IMR-90 (cell line): ENCODE results near the gene ZBTB48. TPM values are rescaled to one million over a fixed set of nuclear protein-coding genes. Genes with fewer than 3 reads are reported as not detected.

Experiments used
- ATAC-seq: fragments of 200-7000 bp; cut with Tn5 transposase; 2 replicates; pipeline ENCODE4 v1.9.1; 2020; ENCODE audit warnings: low read depth, mild to moderate bottlenecking, moderate library complexity
- BruUV-seq: library from RNA; stranded (reverse); fragments of 400-500 nt; replicated peaks from 2 replicates; lab custom pipeline; 2021; lab: Mats Ljungman, UMichigan
- CTCF ChIA-PET: fragments of 300-600 bp; formaldehyde crosslinking; extraction: SDS; loops from one replicate; lab custom pipeline; 2021; ENCODE audit warnings: antibody characterized with exemption; lab: Yijun Ruan, JAX
- POLR2A ChIA-PET: fragments of 300-600 bp; sonication (Branson Sonifier 250); formaldehyde crosslinking; loops from one replicate; lab custom pipeline; 2022; ENCODE audit warnings: antibody characterized with exemption; ENCODE audit not compliant: unreplicated experiment; lab: Charles Lee
- DNase-seq: peaks from one replicate; pipeline ENCODE4 v3.0.0; 2013
- H2AFZ ChIP-seq: replicated peaks from 2 replicates; pipeline ENCODE3; 2013; ENCODE audit warnings: low read length, mild to moderate bottlenecking; ENCODE audit not compliant: poor library complexity
- H2AK5ac ChIP-seq: 2 replicates; pipeline ENCODE4 v1.6.1; 2013; ENCODE audit warnings: low read depth, low read length, inconsistent platforms
- H2AK9ac ChIP-seq: replicated peaks from 2 replicates; pipeline ENCODE3; 2013; ENCODE audit warnings: mild to moderate bottlenecking, low read depth, low read length, moderate library complexity; ENCODE audit not compliant: poor library complexity
- H2BK120ac ChIP-seq: 2 replicates; pipeline ENCODE4 v1.6.1; 2013; ENCODE audit warnings: low read depth, low read length, inconsistent platforms
- H2BK15ac ChIP-seq: 3 replicates; pipeline ENCODE4 v1.6.1; 2013; ENCODE audit warnings: low read depth, low read length, inconsistent platforms
- H2BK20ac ChIP-seq: 2 replicates; pipeline ENCODE4 v1.6.1; 2013; ENCODE audit warnings: low read depth, mild to moderate bottlenecking, inconsistent platforms, low read length, moderate library complexity
- H2BK5ac ChIP-seq: 2 replicates; pipeline ENCODE4 v1.6.1; 2013; ENCODE audit warnings: mild to moderate bottlenecking, low read depth, low read length, inconsistent platforms; ENCODE audit not compliant: poor library complexity, severe bottlenecking
- H3K14ac ChIP-seq: replicated peaks from 2 replicates; pipeline ENCODE4 v1.6.1; 2013; ENCODE audit warnings: low read depth, low read length, inconsistent platforms
- H3K18ac ChIP-seq: 2 replicates; pipeline ENCODE4 v1.6.1; 2013; ENCODE audit warnings: low read depth, low read length, control low read depth
- H3K23ac ChIP-seq: 2 replicates; pipeline ENCODE4 v1.6.1; 2013; ENCODE audit warnings: low read depth, low read length, inconsistent platforms
- H3K27ac ChIP-seq: 2 replicates; pipeline ENCODE4 v1.5.1; 2013; ENCODE audit warnings: mild to moderate bottlenecking, control low read depth, low read length; ENCODE audit not compliant: insufficient read depth
- H3K27me3 ChIP-seq: 2 replicates; pipeline ENCODE4 v1.6.1; 2013; ENCODE audit warnings: low read length; ENCODE audit not compliant: control insufficient read depth, insufficient read depth
- H3K36me3 ChIP-seq: 2 replicates; pipeline ENCODE4 v1.6.1; 2013; ENCODE audit warnings: low read length, mixed read lengths; ENCODE audit not compliant: control insufficient read depth, insufficient read depth
- H3K4ac ChIP-seq: 2 replicates; pipeline ENCODE4 v1.6.1; 2013; ENCODE audit warnings: low read depth, low read length, inconsistent platforms
- H3K4me1 ChIP-seq: 2 replicates; pipeline ENCODE4 v1.6.1; 2013; ENCODE audit warnings: low read length, mixed read lengths; ENCODE audit not compliant: control insufficient read depth, insufficient read depth
- H3K4me2 ChIP-seq: 2 replicates; pipeline ENCODE4 v1.6.1; 2013; ENCODE audit warnings: low read depth, mild to moderate bottlenecking, control low read depth, low read length, moderate library complexity
- H3K4me3 ChIP-seq: 2 replicates; pipeline ENCODE4 v1.5.1; 2013; ENCODE audit warnings: low read depth, mild to moderate bottlenecking, control low read depth, low read length, moderate library complexity; ENCODE audit not compliant: insufficient read depth
- H3K56ac ChIP-seq: 2 replicates; pipeline ENCODE4 v1.6.1; 2013; ENCODE audit warnings: low read length, inconsistent platforms; ENCODE audit not compliant: insufficient read depth; ENCODE audit errors: extremely low read depth
- H3K79me1 ChIP-seq, 2 experiments: 2 replicates each; pipeline ENCODE4 v1.6.1; 2013; ENCODE audit warnings: low read length in 2 of 2, inconsistent platforms in 1 of 2, low read depth in 1 of 2
- H3K9ac ChIP-seq: 2 replicates; pipeline ENCODE4 v1.6.1; 2013; ENCODE audit warnings: low read depth, low read length, control low read depth
- H3K9me1 ChIP-seq: 2 replicates; pipeline ENCODE4 v1.6.1; 2013; ENCODE audit warnings: low read length, inconsistent platforms; ENCODE audit not compliant: insufficient read depth
- H3K9me3 ChIP-seq: 2 replicates; pipeline ENCODE4 v1.6.1; 2013; ENCODE audit warnings: low read length; ENCODE audit not compliant: control insufficient read depth, insufficient read depth
- H4K20me1 ChIP-seq: 2 replicates; pipeline ENCODE4 v1.6.1; 2013; ENCODE audit warnings: low read length, inconsistent platforms; ENCODE audit not compliant: insufficient read depth
- H4K5ac ChIP-seq: 2 replicates; pipeline ENCODE4 v1.6.1; 2013; ENCODE audit warnings: mild to moderate bottlenecking, low read depth, low read length, control low read depth
- H4K8ac ChIP-seq, 2 experiments: 2 replicates each; pipeline ENCODE4 v1.6.1; 2013; ENCODE audit warnings: low read depth in 2 of 2, low read length in 2 of 2, control low read depth in 1 of 2, inconsistent platforms in 1 of 2
- H4K91ac ChIP-seq: 2 replicates; pipeline ENCODE4 v1.6.1; 2013; ENCODE audit warnings: low read depth, low read length, inconsistent platforms; ENCODE audit not compliant: insufficient read depth
- BHLHE40 ChIP-seq: fragments of 150-350 bp; IDR thresholded peaks from 2 replicates; pipeline ENCODE4 v1.6.1; 2016; ENCODE audit warnings: mild to moderate bottlenecking, low read depth, low read length
- MAZ ChIP-seq: IDR thresholded peaks from 2 replicates; pipeline ENCODE4 v1.6.1; 2012; ENCODE audit warnings: low read depth, mild to moderate bottlenecking, low read length, improper control_type of control experiment, moderate library complexity, borderline replicate concordance
- MXI1 ChIP-seq: IDR thresholded peaks from 2 replicates; pipeline ENCODE4 v1.6.1; 2012; ENCODE audit warnings: low read depth, mild to moderate bottlenecking, low read length, moderate library complexity, borderline replicate concordance
- NFE2L2 ChIP-seq: fragments of 150-350 bp; IDR thresholded peaks from 2 replicates; pipeline ENCODE4 v1.6.1; 2016; ENCODE audit warnings: low read depth, mild to moderate bottlenecking, low read length
- RAD21 ChIP-seq: IDR thresholded peaks from 2 replicates; pipeline ENCODE4 v1.6.1; 2012; ENCODE audit warnings: low read length, improper control_type of control experiment
- RCOR1 ChIP-seq: IDR thresholded peaks from 2 replicates; pipeline ENCODE4 v1.6.1; 2012; ENCODE audit warnings: mild to moderate bottlenecking, low read length, improper control_type of control experiment; ENCODE audit not compliant: insufficient replicate concordance
- USF2 ChIP-seq: fragments of 150-350 bp; IDR thresholded peaks from 2 replicates; pipeline ENCODE4 v1.6.1; 2017; ENCODE audit warnings: mild to moderate bottlenecking, antibody characterized with exemption, low read length, low read depth
- WGBS, 2 experiments: methylation state at CpG; one replicate each; pipeline versions ENCODE4 v1.1.5 to v1.1.7; 2013; ENCODE audit warnings: missing lambda C conversion rate in 2 of 2; ENCODE audit not compliant: insufficient read length in 1 of 2; ENCODE audit errors: extremely low coverage in 2 of 2; 5-methylcytosine and 5-hydroxymethylcytosine counted together
- dilution Hi-C: fragments of 300-500 bp; cut with HindIII; formaldehyde crosslinking; loops from one replicate; pipeline ENCODE4 v1.14.3; 2018; ENCODE audit warnings: low sequenced_read_pairs; ENCODE audit not compliant: unreplicated experiment
- in situ Hi-C: fragments of 300-500 bp; cut with MboI; formaldehyde crosslinking; loops from 3 replicates; pipeline ENCODE4 v1.14.3; 2019; ENCODE audit warnings: low sequenced_read_pairs, inconsistent platforms, mixed read lengths
- intact Hi-C: fragments of 100-400 bp; cut with micrococcal nuclease; formaldehyde crosslinking; loops from 2 replicates; pipeline ENCODE4 v1.10.0; 2022
- polyA plus RNA-seq, 3 experiments: library from polyadenylated mRNA; depleted of rRNA; stranded (reverse); fragments of >200 nt; gene quantifications; 2 replicates each; pipeline ENCODE4 v1.2.3, GENCODE V29; 2012; ENCODE audit warnings: low replicate concordance in 1 of 3
- total RNA-seq: library from RNA; depleted of rRNA; stranded (reverse); fragments of >200 nt; gene quantifications from 2 replicates; pipeline ENCODE4 v1.2.3, GENCODE V29; 2012

Gene ZBTB48
- total and polyA plus RNA-seq, 2 of the 4 experiments (the other 2 are of a cell fraction), result 9.3 to 17.5 TPM

GRCh38 chr1:6630027-6630426 is 50.2 kb downstream of the ZBTB48 start:
- TF ChIP-seq BHLHE40 (no peak), MAZ (no peak), RCOR1 (no peak), NFE2L2 (no peak), MXI1 (no peak), USF2 (no peak), RAD21 (no peak)
- Histone ChIP-seq H2BK20ac (no peak overlapping the region), H2AFZ (no peak overlapping the region), H4K20me1 (peaks cover 27% of the 10 kb centered on the region), H3K18ac (no peak overlapping the region), H4K91ac (no peak overlapping the region), H3K23ac (no peak overlapping the region), H4K5ac (no peak overlapping the region), H3K27me3 (no peaks in the 10 kb centered on the region), H2BK5ac (no peak overlapping the region), H3K4me2 (no peak overlapping the region), H2AK5ac (no peak overlapping the region), H3K36me3 (peaks cover 56% of the 10 kb centered on the region), H3K79me1 (peaks cover 17 to 52% of the 10 kb centered on the region in 2 experiments), H2BK120ac (no peak overlapping the region), H3K9me3 (no peaks in the 10 kb centered on the region), H3K27ac (no peak overlapping the region), H4K8ac (no peak overlapping the region), H3K9me1 (peaks cover 4% of the 10 kb centered on the region; the same call in 1 of the 2 replicates), H3K4me3 (no peak overlapping the region), H3K4me1 (peaks cover 3% of the 10 kb centered on the region; the same call in 1 of the 2 replicates), H3K14ac (no peak overlapping the region), H3K9ac (no peak overlapping the region), H2AK9ac (peak overlapping the region; percentile 44), H2BK15ac (no peak overlapping the region), H3K4ac (no peak overlapping the region), H3K56ac (no peak overlapping the region)
- DNase-seq, result no peak
- no TSS peak for BruUV-seq
- WGBS, 2 experiments, result 94% methylated on average over 6 of the region's 8 CpGs; no CpG with 5 or more reads in 1 of the 2 experiments
- ChIA-PET POLR2A (interaction anchor here (0.6 kb wide), 1 partner anchor 92 kb away, joined by 5 read pairs; no protein-coding TSS in a partner anchor), CTCF (no interaction called here)
- no peak for ATAC-seq
- in situ Hi-C loops, result no loop called here
- intact Hi-C loops, result no loop called here
- dilution Hi-C loops, result no loop called here
